DND-41 (cell line): Measurements from ENCODE around the gene INSC.
A peak's percentile ranks its signal among the peaks of the same experiment; 100 is the strongest.

ENCODE experiments used
- ATAC-seq: fragments of 200-7000 bp; cut with Tn5 transposase; 3 replicates; pipeline ENCODE4 v1.9.1; 2021; ENCODE audit warnings: low read depth; ENCODE audit not compliant: insufficient read depth
- DNase-seq: peaks from one replicate; pipeline ENCODE4 v3.0.0-alpha.2; 2020
- H2AFZ ChIP-seq: 2 replicates; pipeline ENCODE4 v1.6.0; 2012; ENCODE audit warnings: low read depth, low read length
- H3K27ac ChIP-seq: 2 replicates; pipeline ENCODE4 v1.5.1; 2012; ENCODE audit warnings: low read length, inconsistent platforms
- H3K27me3 ChIP-seq: fragments of 200-600 bp; sonication (generic); 2 replicates; pipeline ENCODE4 v1.6.0; 2012; ENCODE audit warnings: low read length, mild to moderate bottlenecking, inconsistent platforms; ENCODE audit not compliant: insufficient read depth, poor library complexity
- H3K36me3 ChIP-seq: 2 replicates; pipeline ENCODE4 v1.5.1; 2012; ENCODE audit warnings: low read length, inconsistent platforms; ENCODE audit not compliant: insufficient read depth
- H3K4me1 ChIP-seq: 2 replicates; pipeline ENCODE4 v1.5.1; 2012; ENCODE audit warnings: mild to moderate bottlenecking, low read length; ENCODE audit not compliant: insufficient read depth
- H3K4me2 ChIP-seq: 2 replicates; pipeline ENCODE4 v1.6.0; 2012; ENCODE audit warnings: mild to moderate bottlenecking, moderate library complexity, low read length, inconsistent platforms; ENCODE audit not compliant: insufficient read depth
- H3K4me3 ChIP-seq, 2 experiments: fragments of 200-600 bp in 1 of 2; shearing (Covaris generic) in 1 of 2; 2 replicates each; pipeline ENCODE4 v1.5.1; 2012 to 2016; ENCODE audit warnings: inconsistent platforms in 2 of 2, low read length in 2 of 2, mild to moderate bottlenecking in 2 of 2, low read depth in 1 of 2, moderate library complexity in 1 of 2
- H3K79me2 ChIP-seq: 2 replicates; pipeline ENCODE4 v1.6.0; 2012; ENCODE audit warnings: low read length, inconsistent platforms; ENCODE audit not compliant: insufficient read depth
- H3K9ac ChIP-seq: 2 replicates; pipeline ENCODE4 v1.6.0; 2012; ENCODE audit warnings: low read depth, mild to moderate bottlenecking, inconsistent platforms, low read length, moderate library complexity
- H3K9me3 ChIP-seq: 2 replicates; pipeline ENCODE4 v1.5.1; 2012; ENCODE audit warnings: low read length, moderate library complexity, mild to moderate bottlenecking, inconsistent platforms; ENCODE audit not compliant: insufficient read depth, severe bottlenecking
- H4K20me1 ChIP-seq: 2 replicates; pipeline ENCODE4 v1.6.0; 2012; ENCODE audit warnings: low read length; ENCODE audit not compliant: insufficient read depth
- CTCF ChIP-seq: IDR thresholded peaks from 2 replicates; pipeline ENCODE4 v1.5.1; 2012; ENCODE audit warnings: borderline replicate concordance, low read length, moderate library complexity, mild to moderate bottlenecking; ENCODE audit not compliant: poor library complexity, severe bottlenecking; ENCODE audit errors: extremely low read depth
- EZH2 ChIP-seq: IDR thresholded peaks from 3 replicates; pipeline ENCODE4 v1.6.1; 2012; ENCODE audit warnings: borderline replicate concordance, low read depth, mild to moderate bottlenecking, moderate library complexity, low read length, inconsistent platforms; ENCODE audit not compliant: severe bottlenecking

The INSC gene

GRCh38 chr11:15159085-15159484 lies 44.4 kb downstream of the INSC start:
- Histone ChIP-seq H4K20me1 (no peaks in the 10 kb centered on the region), H3K79me2 (no peaks in the 10 kb centered on the region), H3K4me3 (no peak overlapping the region), H3K4me2 (no peak overlapping the region), H3K36me3 (no peaks in the 10 kb centered on the region), H3K27me3 (peaks cover 7% of the 10 kb centered on the region), H2AFZ (no peak overlapping the region), H3K27ac (no peak overlapping the region), H3K9ac (no peak overlapping the region), H3K9me3 (no peaks in the 10 kb centered on the region), H3K4me1 (no peaks in the 10 kb centered on the region)
- no peak for TF ChIP-seq EZH2
- TF ChIP-seq CTCF: peak; percentile 49
- 0 out of 3 replicates have a peak, but pooled peaks have one; percentile 44 for ATAC-seq
- no peak for DNase-seq

- no peak overlapping the region for H3K9ac ChIP-seq
- no peak overlapping the region for H2AFZ ChIP-seq
- TF ChIP-seq CTCF (no peak), EZH2 (no peak)
- no peaks in the 10 kb centered on the region for H4K20me1 ChIP-seq
- H3K79me2 ChIP-seq: no peaks in the 10 kb centered on the region
- ATAC-seq: no peak
- H3K4me1 ChIP-seq: no peaks in the 10 kb centered on the region
- no peak for DNase-seq
- peaks cover 5% of the 10 kb centered on the region for H3K27me3 ChIP-seq
- no peaks in the 10 kb centered on the region for H3K36me3 ChIP-seq
- H3K4me3 ChIP-seq: no peak overlapping the region
- no peak overlapping the region for H3K4me2 ChIP-seq
- no peaks in the 10 kb centered on the region for H3K9me3 ChIP-seq
- no peak overlapping the region for H3K27ac ChIP-seq
These were observed 47.1 kb downstream of the INSC start for GRCh38 chr11:15161790-15162189.

- Histone ChIP-seq H3K9me3 (no peaks in the 10 kb centered on the region), H3K4me3 (no peak overlapping the region), H3K27ac (no peak overlapping the region), H3K4me1 (no peaks in the 10 kb centered on the region), H3K27me3 (peaks cover 9% of the 10 kb centered on the region), H3K9ac (no peak overlapping the region), H4K20me1 (no peaks in the 10 kb centered on the region), H3K79me2 (no peaks in the 10 kb centered on the region), H3K36me3 (no peaks in the 10 kb centered on the region), H3K4me2 (no peak overlapping the region), H2AFZ (no peak overlapping the region)
- no peak for ATAC-seq
- TF ChIP-seq EZH2 (no peak), CTCF (no peak)
- DNase-seq: no peak
These were observed 48.4 kb downstream of the INSC start for GRCh38 chr11:15163136-15163535.

GRCh38 chr11:15166204-15166603 lies 51.5 kb downstream of the INSC start:
- ATAC-seq (no peak), DNase-seq (no peak)
- H3K36me3 ChIP-seq: no peaks in the 10 kb centered on the region
- H3K9me3 ChIP-seq: no peaks in the 10 kb centered on the region
- no peaks in the 10 kb centered on the region for H3K79me2 ChIP-seq
- H3K9ac ChIP-seq: no peak overlapping the region
- H3K4me3 ChIP-seq: no peak overlapping the region
- H2AFZ ChIP-seq: no peak overlapping the region
- TF ChIP-seq CTCF (no peak), EZH2 (no peak)
- H3K4me2 ChIP-seq: no peak overlapping the region
- H4K20me1 ChIP-seq: no peaks in the 10 kb centered on the region
- no peaks in the 10 kb centered on the region for H3K4me1 ChIP-seq
- no peak overlapping the region for H3K27ac ChIP-seq
- H3K27me3 ChIP-seq: peaks cover 13% of the 10 kb centered on the region
